Neural cell (in vitro differentiated cells): Measurements from ENCODE around the gene MPI.

Experiments
- CTCF ChIP-seq: fragments of 450-650 bp; IDR thresholded peaks from 2 replicates; pipeline ENCODE4 v1.5.1; 2014; ENCODE audit warnings: antibody characterized with exemption, mild to moderate bottlenecking, moderate library complexity; ENCODE audit not compliant: poor library complexity, severe bottlenecking
- EP300 ChIP-seq: fragments of 450-650 bp; conservative IDR thresholded peaks from 2 replicates; pipeline ENCODE4 v1.6.1; 2014; ENCODE audit warnings: antibody characterized with exemption, mild to moderate bottlenecking, moderate library complexity; ENCODE audit not compliant: poor library complexity, severe bottlenecking
- EZH2 ChIP-seq: fragments of 200-600, 300-800 bp; shearing (Covaris generic), sonication (generic); IDR thresholded peaks from 2 replicates; pipeline ENCODE4 v1.6.1; 2014; ENCODE audit warnings: antibody characterized with exemption, low read length, borderline replicate concordance, mild to moderate bottlenecking; ENCODE audit not compliant: insufficient read depth, poor library complexity, severe bottlenecking
- POLR2AphosphoS5 ChIP-seq: IDR thresholded peaks from 2 replicates; pipeline ENCODE4 v1.6.1; 2012
- RAD21 ChIP-seq: fragments of 450-650 bp; conservative IDR thresholded peaks from 2 replicates; pipeline ENCODE4 v1.6.1; 2014; ENCODE audit warnings: antibody characterized with exemption, mild to moderate bottlenecking, moderate library complexity
- TAF1 ChIP-seq: IDR thresholded peaks from 2 replicates; pipeline ENCODE4 v1.6.1; 2012; ENCODE audit warnings: low read depth

GRCh38 chr15:74950078-74950908 is 60.5 kb downstream of the MPI start:
- TF ChIP-seq CTCF (peak; percentile 99), RAD21 (peak; percentile 96), EZH2 (no peak), EP300 (no peak), POLR2AphosphoS5 (no peak), TAF1 (no peak)
